ES-I3 (cell line): ENCODE data around the gene PACSIN1.
"Not testable (repeated sequence)": the region's sequence is repeated elsewhere in the genome, so short reads cannot be mapped to it uniquely, and the experiment has no call there.

Experiments
- H3K36me3 ChIP-seq: 2 replicates; pipeline ENCODE4 v1.6.1; 2013; ENCODE audit warnings: mild to moderate bottlenecking, low read length, control low read depth, moderate library complexity; ENCODE audit not compliant: insufficient read depth
- H3K4me1 ChIP-seq: 2 replicates; pipeline ENCODE4 v1.6.1; 2013; ENCODE audit warnings: mild to moderate bottlenecking, control low read depth, low read length; ENCODE audit not compliant: insufficient read depth
- H3K9ac ChIP-seq: 2 replicates; pipeline ENCODE4 v1.6.1; 2013; ENCODE audit warnings: low read depth, mild to moderate bottlenecking, low read length, moderate library complexity
- H3K9me3 ChIP-seq: 2 replicates; pipeline ENCODE4 v1.6.1; 2013; ENCODE audit warnings: mild to moderate bottlenecking, low read length, moderate library complexity; ENCODE audit not compliant: control insufficient read depth, insufficient read depth

PACSIN1 gene

DNA sequence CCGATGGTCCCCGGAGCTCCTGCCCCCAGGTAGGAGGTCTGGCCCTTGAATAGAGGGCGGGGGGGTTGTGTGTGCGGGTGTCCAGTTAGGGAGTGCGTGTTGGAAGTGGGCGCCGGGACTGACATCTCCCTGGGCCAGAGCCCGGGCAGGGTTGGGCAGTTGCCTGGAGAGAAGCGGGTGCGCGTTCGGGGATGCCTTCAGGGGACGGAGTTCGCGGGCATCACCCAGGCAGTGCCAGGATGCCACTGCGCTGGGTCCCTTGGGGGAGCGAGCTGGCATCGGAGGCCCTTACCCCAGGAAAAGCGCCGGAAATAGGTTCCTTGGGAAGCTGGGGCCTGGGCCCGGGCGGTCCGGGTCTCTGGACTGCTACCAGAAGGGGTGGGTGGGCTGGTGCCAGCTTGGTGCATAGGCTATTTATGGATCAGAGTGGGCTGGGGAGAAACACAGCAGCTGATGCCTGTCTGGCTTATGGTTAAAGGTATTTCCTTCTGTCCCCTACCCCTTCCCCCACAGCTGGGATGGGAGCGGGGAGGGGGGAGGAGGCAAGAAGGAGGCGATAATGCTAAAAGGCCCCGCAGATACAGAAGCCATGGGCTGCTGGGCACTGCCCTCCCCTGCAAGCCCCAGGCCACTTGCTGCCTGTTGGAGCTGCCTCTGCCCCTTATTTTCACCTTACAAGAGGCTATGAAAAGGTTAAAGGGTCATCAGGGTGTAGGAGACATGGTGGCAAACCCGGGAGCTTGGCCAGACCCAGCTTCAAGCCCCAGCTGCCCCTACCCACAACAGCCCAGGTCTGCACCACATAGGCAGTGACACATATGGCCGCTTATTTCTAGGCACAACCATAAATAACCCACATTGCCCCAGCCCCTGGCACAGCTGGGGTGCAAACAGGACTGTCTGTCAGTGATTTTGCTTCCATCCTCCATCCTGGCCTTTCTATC is 638 bp downstream of the PACSIN1 start:
- Histone ChIP-seq H3K9me3 (no peaks in the 10 kb centered on the region), H3K9ac (peak overlapping the region; percentile 70), H3K36me3 (no peaks in the 10 kb centered on the region), H3K4me1 (peaks cover 4% of the 10 kb centered on the region; the same call in 1 of the 2 replicates)

DNA sequence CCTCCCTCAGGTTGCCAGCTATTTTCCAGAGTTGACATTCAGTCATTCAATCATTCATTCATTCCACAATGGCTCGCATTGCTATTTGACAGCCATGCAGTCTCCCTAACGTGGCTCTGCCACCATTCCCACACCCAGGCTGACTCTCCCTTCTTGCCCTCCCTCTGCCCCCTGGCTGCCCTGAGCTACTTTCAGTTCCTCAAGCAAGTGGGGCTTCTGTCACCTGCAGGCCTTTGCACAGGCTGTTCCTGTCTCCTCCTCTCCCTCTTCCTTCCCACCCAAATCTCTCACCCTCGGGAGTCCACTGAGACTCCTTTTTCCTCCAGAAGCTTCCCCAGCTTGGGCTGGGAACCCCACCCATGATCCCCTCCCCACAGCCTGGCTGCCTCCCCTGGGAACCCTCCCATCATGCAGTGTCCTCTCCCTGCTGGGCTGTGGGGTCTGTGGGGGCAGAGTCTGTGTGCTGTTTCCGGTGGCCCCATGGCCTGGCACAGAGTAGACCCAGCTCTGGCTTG is 2.6 kb downstream of the PACSIN1 start:
- Histone ChIP-seq H3K36me3 (no peaks in the 10 kb centered on the region), H3K9ac (no peak overlapping the region), H3K4me1 (no peaks in the 10 kb centered on the region), H3K9me3 (no peaks in the 10 kb centered on the region)

DNA sequence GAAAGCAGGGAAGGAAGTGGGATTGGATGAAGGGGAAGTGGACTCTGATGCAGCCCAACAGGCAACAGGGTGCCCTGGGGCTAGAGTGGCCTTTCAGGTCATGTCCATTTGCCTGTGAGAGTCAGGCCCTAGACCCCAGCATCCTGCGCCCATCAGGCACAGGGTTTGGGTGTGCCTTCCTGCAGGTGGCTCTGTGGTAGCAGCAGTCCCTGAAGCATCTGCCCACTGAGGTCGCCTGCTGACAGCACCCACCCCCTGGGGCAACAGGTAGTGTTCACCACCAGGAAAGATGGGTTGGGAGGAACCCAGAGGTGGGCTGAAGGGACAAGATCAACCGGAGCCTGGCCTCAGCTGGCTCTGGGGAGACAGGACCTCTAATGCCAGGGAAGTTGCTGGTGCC is 3.6 kb downstream of the PACSIN1 start:
- no peaks in the 10 kb centered on the region for H3K36me3 ChIP-seq
- no peak overlapping the region for H3K9ac ChIP-seq
- H3K4me1 ChIP-seq, result no peaks in the 10 kb centered on the region
- H3K9me3 ChIP-seq, result no peaks in the 10 kb centered on the region

DNA sequence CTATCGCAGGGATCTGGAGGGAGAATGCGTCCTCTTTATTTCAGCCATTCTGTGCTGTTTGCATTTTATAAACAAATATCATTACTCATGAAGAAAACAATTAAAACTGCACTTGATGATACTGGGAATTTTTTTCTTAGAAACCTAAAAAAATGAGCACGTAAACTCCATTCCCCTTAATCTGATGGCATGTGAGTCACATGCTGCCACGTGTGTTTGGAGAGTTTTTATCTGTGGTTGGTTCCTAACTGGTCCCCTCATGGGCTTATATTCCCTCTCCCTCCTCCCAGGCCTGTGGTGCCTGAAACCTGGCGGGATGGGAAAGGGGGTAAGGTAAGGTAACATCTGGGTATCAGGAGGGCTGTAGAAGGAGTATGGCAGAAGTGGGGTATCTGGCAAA is 6.5 kb downstream of the PACSIN1 start:
- no peaks in the 10 kb centered on the region; the same call in 1 of the 2 replicates for H3K4me1 ChIP-seq
- no peaks in the 10 kb centered on the region for H3K36me3 ChIP-seq
- no peaks in the 10 kb centered on the region for H3K9me3 ChIP-seq
- H3K9ac ChIP-seq, result no peak overlapping the region

DNA sequence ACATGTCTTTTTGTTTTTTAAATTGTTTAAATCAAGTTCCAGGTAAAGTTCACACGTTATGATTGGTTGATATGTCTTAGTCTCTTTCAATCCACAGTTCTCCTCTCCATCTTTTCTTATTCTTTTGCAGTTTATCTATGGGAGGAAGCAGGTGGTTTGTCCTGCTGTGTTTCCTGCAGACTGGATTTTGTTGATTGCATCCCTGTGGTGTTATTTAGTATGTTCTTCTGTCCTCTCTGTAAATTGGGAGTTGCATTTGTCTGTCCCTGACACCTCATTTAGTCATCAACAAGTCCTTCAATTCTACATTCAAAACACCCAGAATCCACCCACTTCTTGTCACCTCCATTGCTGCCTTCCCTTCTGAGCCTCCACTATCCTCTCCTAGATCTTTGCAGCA is 8.1 kb downstream of the PACSIN1 start:
- Histone ChIP-seq H3K36me3 (no peaks in the 10 kb centered on the region), H3K9me3 (no peaks in the 10 kb centered on the region), H3K9ac (no peak overlapping the region), H3K4me1 (no peaks in the 10 kb centered on the region; the same call in 1 of the 2 replicates)

DNA sequence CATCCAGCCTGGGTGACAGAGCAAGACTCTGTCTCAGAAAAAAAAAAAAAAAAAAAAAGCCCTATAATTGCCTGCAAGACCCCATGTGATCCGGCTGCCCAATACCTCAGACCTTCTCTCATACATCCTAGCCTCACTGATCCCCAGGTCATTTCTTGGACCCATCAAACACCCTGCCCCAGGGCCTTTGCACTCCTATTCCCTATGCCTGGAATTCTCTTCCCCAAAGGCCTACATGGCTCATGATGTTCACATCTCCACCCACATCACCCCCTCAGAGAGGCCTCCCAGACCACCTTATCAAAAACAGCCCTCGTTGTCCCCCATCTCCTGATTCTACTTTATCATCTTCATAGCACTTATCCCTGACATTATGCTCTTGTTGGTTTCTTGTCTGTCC is 8.9 kb downstream of the PACSIN1 start:
- no peaks in the 10 kb centered on the region; the same call in 1 of the 2 replicates for H3K4me1 ChIP-seq
- H3K9ac ChIP-seq, result no peak overlapping the region
- no peaks in the 10 kb centered on the region for H3K36me3 ChIP-seq
- no peaks in the 10 kb centered on the region for H3K9me3 ChIP-seq

DNA sequence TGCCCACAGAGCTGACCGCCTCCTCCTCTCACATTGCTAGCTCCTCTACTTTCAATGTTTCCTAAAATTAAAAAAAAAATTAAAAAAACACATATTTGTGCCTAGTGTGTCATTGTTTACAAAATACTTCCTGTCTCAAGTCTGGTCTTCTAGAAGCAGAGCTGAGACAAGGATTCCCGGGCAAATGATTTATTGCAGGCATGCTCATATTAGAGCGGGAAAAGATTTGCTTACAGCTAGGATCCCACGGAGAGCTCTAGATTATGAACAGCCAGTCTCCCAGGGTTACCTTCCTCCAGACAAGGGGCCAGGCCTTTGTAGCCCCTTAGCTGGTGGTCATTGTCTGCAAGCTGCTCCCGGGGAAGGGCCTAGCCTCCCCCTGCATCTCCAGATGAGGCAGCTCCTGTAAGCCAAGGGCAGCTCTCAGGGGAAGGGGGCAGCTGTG is 9.4 kb downstream of the PACSIN1 start:
- H3K36me3 ChIP-seq, result no peaks in the 10 kb centered on the region
- no peaks in the 10 kb centered on the region; the same call in 1 of the 2 replicates for H3K4me1 ChIP-seq
- H3K9me3 ChIP-seq, result no peaks in the 10 kb centered on the region
- no peak overlapping the region for H3K9ac ChIP-seq

DNA sequence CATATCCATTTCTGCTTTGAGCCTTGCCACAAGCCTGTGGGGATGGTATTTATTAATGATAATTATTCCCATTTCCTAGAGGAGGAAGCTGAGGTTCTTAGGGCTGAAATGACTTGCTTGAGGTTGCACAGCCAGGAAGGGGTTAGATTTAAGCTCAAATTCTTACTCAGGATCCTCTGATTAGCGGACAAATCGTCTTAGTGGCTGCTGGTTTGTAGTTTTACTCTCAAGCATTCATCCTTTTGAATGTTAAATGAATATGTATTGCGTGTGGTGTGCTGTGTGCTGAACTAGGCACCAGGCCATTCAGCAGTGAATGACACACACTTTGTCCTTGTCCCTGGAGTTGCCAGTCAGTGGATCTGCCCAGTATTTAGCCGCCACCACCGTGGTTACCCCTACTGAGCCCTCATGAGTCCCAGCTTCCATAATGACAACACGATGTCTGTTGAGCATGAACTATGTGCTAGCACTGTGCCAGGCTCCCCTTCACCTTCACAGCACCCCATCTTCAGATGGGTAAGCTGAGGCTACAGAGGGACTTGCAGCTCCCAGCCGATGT is 10.0 kb downstream of the PACSIN1 start:
- Histone ChIP-seq H3K9me3 (no peaks in the 10 kb centered on the region), H3K9ac (no peak overlapping the region), H3K36me3 (no peaks in the 10 kb centered on the region), H3K4me1 (no peaks in the 10 kb centered on the region; the same call in 1 of the 2 replicates)

DNA sequence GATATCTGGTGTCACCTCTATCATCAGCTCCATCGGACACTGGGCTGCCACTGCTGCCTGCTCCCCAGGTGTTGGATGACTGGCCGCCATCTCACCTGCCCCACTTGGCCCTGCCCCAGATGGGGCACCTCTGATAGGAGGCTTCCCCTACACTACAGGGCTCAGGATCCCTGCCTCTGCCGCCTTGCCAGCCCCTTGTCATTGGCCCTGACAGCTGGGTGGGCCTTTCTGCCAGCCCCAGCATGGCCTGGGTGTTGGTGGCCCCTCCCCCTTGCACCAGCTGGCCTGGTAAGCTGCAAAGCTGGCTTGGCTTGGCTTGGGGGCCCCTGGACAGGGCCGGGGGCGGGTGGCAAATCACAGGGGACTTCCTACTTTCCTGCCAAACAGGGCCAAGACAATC is 10.6 kb downstream of the PACSIN1 start:
- H3K36me3 ChIP-seq, result no peaks in the 10 kb centered on the region
- no peaks in the 10 kb centered on the region; the same call in 1 of the 2 replicates for H3K4me1 ChIP-seq
- no peak overlapping the region for H3K9ac ChIP-seq
- H3K9me3 ChIP-seq, result no peaks in the 10 kb centered on the region

DNA sequence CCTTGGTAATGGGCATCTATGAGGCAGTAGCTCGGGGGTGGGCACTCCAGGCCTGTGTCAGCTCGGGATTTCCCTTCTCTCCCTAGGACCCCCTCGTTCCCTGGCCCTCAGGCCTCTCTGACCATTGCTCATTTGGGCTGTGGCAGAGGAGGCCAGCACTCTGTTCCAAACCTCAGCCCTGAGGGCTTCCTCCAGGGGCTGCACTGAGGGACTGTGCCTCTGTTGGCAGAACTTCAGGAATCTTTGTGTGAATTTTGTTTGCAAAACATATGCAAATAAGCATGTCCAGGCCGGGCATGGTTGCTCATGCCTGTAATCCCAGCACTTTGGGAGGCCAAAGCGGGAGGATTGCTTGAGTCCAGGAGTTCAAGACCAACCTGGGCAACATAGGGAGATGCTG is 11.0 kb downstream of the PACSIN1 start:
- no peaks in the 10 kb centered on the region for H3K36me3 ChIP-seq

DNA sequence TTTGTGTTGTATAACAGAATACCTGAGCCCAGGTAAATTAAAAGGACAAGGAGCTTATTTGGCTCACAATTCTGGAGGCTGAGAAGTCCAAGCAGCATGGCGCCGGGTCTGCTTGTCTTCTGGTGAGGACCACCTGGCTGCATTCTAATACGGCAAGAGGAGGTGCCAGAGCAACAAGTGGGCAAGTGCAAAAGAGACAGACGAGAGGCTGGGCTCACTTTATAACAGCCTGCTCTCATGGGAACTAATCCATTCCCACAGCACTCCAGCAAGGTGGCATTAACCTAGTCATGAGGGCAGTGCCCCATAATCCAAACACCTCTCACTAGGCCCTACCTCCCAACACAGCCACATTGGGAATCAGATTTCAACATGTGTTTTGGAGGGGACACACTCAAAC is 12.9 kb downstream of the PACSIN1 start:
- no peak overlapping the region for H3K9ac ChIP-seq
- H3K4me1 ChIP-seq, result no peaks in the 10 kb centered on the region; the same call in 1 of the 2 replicates
- no peaks in the 10 kb centered on the region for H3K9me3 ChIP-seq
- H3K36me3 ChIP-seq, result no peaks in the 10 kb centered on the region

More for the DNA sequence above, 11.0 kb downstream of the PACSIN1 start:
- Histone ChIP-seq H3K4me1 (no peaks in the 10 kb centered on the region; the same call in 1 of the 2 replicates), H3K9me3 (no peaks in the 10 kb centered on the region), H3K9ac (no peak overlapping the region)

DNA sequence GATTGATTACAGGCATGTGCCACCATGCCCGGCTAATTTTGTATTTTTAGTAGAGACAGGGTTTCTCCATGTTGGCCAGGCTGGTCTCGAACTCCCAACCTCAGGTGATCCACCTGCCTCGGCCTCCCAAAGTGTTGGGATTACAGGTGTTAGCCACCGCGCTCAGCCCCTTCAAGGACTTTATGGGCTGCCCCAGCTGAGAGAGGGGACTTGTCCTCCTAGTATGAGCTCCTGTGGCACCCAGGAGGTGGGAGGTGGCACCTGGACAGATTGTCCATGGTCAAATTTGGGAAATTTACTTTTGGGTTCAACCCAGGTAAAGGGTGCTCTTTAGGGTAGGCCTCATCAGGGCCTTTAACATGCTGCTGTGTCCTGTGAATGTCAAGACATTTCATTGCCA is 17.9 kb downstream of the PACSIN1 start:
- not testable (repeated sequence) for H3K36me3 ChIP-seq, H3K9ac ChIP-seq, H3K9me3 ChIP-seq, H3K4me1 ChIP-seq

DNA sequence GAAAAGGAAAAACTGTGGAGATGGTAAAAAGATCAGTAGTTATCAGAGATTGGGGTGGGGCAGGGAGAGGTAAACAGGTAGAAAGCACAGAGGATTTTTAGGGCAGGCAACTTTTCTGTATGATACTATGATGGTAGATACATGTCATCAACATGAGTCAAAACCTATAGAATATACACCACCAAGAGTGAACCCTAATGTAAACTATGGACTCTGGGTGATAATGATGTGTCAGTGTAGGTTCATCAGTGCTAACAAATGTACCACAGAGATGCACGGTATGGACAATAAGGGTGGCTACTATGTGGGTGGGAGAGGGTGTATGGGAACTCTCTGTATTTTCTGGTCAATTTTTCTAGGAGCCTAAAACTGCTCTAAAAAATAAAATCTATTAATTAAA is 18.5 kb downstream of the PACSIN1 start:
- no peaks in the 10 kb centered on the region for H3K36me3 ChIP-seq
- H3K4me1 ChIP-seq, result peaks cover 2% of the 10 kb centered on the region; the same call in 1 of the 2 replicates
- H3K9me3 ChIP-seq, result no peaks in the 10 kb centered on the region
- no peak overlapping the region for H3K9ac ChIP-seq

DNA sequence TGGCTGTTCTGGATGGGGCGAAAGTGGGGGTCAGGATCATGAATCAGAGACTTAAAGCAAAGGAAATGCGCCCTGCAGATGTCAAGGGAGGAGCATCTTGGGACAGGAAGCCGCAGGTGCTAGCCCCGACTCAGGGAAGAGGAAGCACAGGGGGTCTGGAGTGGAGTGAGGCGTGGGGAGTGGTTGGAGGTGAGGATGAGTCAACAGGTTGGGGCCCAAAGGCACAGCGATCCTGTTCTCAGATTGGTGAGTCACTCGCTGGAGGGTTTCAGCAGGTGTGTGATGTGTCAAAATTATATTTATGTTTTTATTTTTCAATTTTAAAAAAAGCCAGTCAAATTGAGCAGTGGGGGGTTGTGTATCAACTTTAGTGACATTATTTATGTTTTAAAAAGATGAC is 19.0 kb downstream of the PACSIN1 start:
- Histone ChIP-seq H3K9ac (no peak overlapping the region), H3K36me3 (no peaks in the 10 kb centered on the region), H3K9me3 (no peaks in the 10 kb centered on the region), H3K4me1 (peaks cover 2% of the 10 kb centered on the region; the same call in 1 of the 2 replicates)
